Kasumi-1 (cell line): ENCODE data around the gene PCDHGA7.
"Not testable (repeated sequence)": the region's sequence is repeated elsewhere in the genome, so short reads cannot be mapped to it uniquely, and the experiment has no call there.

Source experiments
- DNase-seq, 2 experiments: peaks; one replicate each; lab custom pipeline; 2025; lab: John Stamatoyannopoulos, UW

Gene PCDHGA7

GRCh38 chr5:141430332-141431113 lies 48.0 kb downstream of the PCDHGA7 start, which contains the start of gene PCDHGA12:
TSS of gene PCDHGA12 (plus strand) at chr5:141430507. CDS start at chr5:141430760, 253 bp downstream.
- no peak for DNase-seq

GRCh38 chr5:141431286-141431685 lies 48.7 kb downstream of the PCDHGA7 start:
- no peak for DNase-seq

- DNase-seq: not testable (repeated sequence)
Observed at GRCh38 chr5:141432308-141432707, 49.8 kb downstream of the PCDHGA7 start.

- not testable (repeated sequence) for DNase-seq
Observed at GRCh38 chr5:141432726-141433125, 50.2 kb downstream of the PCDHGA7 start.

GRCh38 chr5:141434006-141434405 lies 51.5 kb downstream of the PCDHGA7 start:
- no peak for DNase-seq
